ENCODE results near the gene NUDC. TPM values are rescaled to one million over a fixed set of nuclear protein-coding genes. Genes with fewer than 3 reads are reported as not detected.
"Not testable (repeated sequence)": the region's sequence is repeated elsewhere in the genome, so short reads cannot be mapped to it uniquely, and the experiment has no call there.

The NUDC gene
- total and polyA plus RNA-seq, 12 donors = 48.9 to 95.9 (median 62.8) TPM

DNA sequence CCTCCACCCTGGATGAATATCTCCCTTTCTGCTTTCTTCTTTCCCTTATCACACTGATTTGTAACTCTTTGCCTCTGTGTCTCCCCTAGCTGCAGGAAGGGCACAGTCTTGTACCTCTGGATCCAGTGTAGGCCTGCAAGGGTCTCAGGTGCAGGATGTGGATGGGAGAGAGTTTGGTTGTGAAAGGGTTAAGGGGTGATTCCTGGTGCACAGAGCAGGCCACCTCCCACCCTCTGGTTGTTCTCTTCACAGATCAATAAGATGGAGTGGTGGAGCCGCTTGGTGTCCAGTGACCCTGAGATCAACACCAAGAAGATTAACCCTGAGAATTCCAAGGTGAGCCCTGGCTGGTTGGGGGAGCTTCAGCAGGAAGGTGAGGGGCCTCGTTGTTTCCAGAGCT is 23.6 kb downstream of the NUDC start:
- TF ChIP-seq, protein P1, sequence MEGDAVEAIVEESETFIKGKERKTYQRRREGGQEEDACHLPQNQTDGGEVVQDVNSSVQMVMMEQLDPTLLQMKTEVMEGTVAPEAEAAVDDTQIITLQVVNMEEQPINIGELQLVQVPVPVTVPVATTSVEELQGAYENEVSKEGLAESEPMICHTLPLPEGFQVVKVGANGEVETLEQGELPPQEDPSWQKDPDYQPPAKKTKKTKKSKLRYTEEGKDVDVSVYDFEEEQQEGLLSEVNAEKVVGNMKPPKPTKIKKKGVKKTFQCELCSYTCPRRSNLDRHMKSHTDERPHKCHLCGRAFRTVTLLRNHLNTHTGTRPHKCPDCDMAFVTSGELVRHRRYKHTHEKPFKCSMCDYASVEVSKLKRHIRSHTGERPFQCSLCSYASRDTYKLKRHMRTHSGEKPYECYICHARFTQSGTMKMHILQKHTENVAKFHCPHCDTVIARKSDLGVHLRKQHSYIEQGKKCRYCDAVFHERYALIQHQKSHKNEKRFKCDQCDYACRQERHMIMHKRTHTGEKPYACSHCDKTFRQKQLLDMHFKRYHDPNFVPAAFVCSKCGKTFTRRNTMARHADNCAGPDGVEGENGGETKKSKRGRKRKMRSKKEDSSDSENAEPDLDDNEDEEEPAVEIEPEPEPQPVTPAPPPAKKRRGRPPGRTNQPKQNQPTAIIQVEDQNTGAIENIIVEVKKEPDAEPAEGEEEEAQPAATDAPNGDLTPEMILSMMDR (IDR thresholded peaks at IDR 0.05) = no peak
- no peaks in the 10 kb centered on the region for H3K27me3 ChIP-seq
- intact Hi-C loops (cut with DNase I) = no loop called here
- H3K9me3 ChIP-seq = no peaks in the 10 kb centered on the region
- 75 to 83% methylated on average over 2 of the region's 2 CpGs for WGBS, 2 donors
- peaks cover 0 to 54% (median 23%) of the 10 kb centered on the region in 9 donors for H3K4me1 ChIP-seq
- ATAC-seq (no peak), DNase-seq (no peak)
- peaks cover 0 to 71% (median 40%) of the 10 kb centered on the region in 9 donors for H3K36me3 ChIP-seq
- no peak overlapping the region for H3K4me3 ChIP-seq
- H3K27ac ChIP-seq = peak overlapping the region in 7 of 10 donors; percentile 47 to 81 (median 68)

GRCh38 chr1:26945728-26946127 is 24.2 kb downstream of the NUDC start:
- TF ChIP-seq, protein P1 (IDR thresholded peaks at IDR 0.05) = no peak
- 64 to 81% methylated on average over 8 of the region's 8 CpGs for WGBS, 2 donors
- intact Hi-C loops (cut with DNase I) = loop anchor here in 1 of 10 donors (2.0 kb wide), 1 partner anchor 21 kb away; no protein-coding TSS in a partner anchor
- DNase-seq = peak; percentile 21 to 29
- Histone ChIP-seq H3K4me3 (no peak overlapping the region), H3K27ac (peak overlapping the region in 7 of 10 donors; percentile 47 to 81 (median 68)), H3K27me3 (no peaks in the 10 kb centered on the region), H3K9me3 (no peaks in the 10 kb centered on the region), H3K4me1 (peaks cover 0 to 50% (median 21%) of the 10 kb centered on the region in 9 donors), H3K36me3 (peaks cover 0 to 69% (median 40%) of the 10 kb centered on the region in 9 donors)
- peak; percentile 38 to 66 (median 50) for ATAC-seq

GRCh38 chr1:26946270-26946669 is 24.7 kb downstream of the NUDC start:
- H3K4me3 ChIP-seq = no peak overlapping the region
- 60 to 67% methylated on average over 4 of the region's 4 CpGs for WGBS, 2 donors
- peaks cover 0 to 45% (median 18%) of the 10 kb centered on the region in 9 donors for H3K4me1 ChIP-seq
- intact Hi-C loops (cut with DNase I) = loop anchor here in 1 of 10 donors (2.0 kb wide), 1 partner anchor 21 kb away; no protein-coding TSS in a partner anchor
- peaks cover 0 to 66% (median 40%) of the 10 kb centered on the region in 9 donors for H3K36me3 ChIP-seq
- no peaks in the 10 kb centered on the region for H3K27me3 ChIP-seq
- DNase-seq = peak in 1 of 2 donors; percentile 26
- H3K27ac ChIP-seq = peak overlapping the region in 7 of 10 donors; percentile 47 to 81 (median 68)
- peak in 7 of 8 donors; percentile 15 to 45 (median 36) for ATAC-seq
- H3K9me3 ChIP-seq = no peaks in the 10 kb centered on the region
- TF ChIP-seq, protein P1 (IDR thresholded peaks at IDR 0.05) = no peak

GRCh38 chr1:26948725-26949057 is 27.1 kb downstream of the NUDC start:
- H3K27me3 ChIP-seq; DNase-seq; intact Hi-C loops (cut with DNase I); H3K4me3 ChIP-seq; ATAC-seq; H3K9me3 ChIP-seq: not testable (repeated sequence)
- peaks cover 0 to 42% (median 20%) of the 10 kb centered on the region in 9 donors for H3K36me3 ChIP-seq
- H3K27ac ChIP-seq = peak overlapping the region in 6 of 10 donors; percentile 6 to 54 (median 42)
- H3K4me1 ChIP-seq = peaks cover 0 to 35% (median 12%) of the 10 kb centered on the region in 9 donors
- 93 to 95% methylated on average over 16 of the region's 16 CpGs for WGBS, 2 donors

- Histone ChIP-seq H3K27me3 (no peaks in the 10 kb centered on the region), H3K27ac (peak overlapping the region in 9 of 10 donors; percentile 5 to 54 (median 41)), H3K9me3 (no peaks in the 10 kb centered on the region), H3K36me3 (peaks cover 0 to 35% (median 18%) of the 10 kb centered on the region in 9 donors), H3K4me3 (no peak overlapping the region), H3K4me1 (peaks cover 0 to 35% (median 12%) of the 10 kb centered on the region in 9 donors)
- intact Hi-C loops (cut with DNase I) = no loop called here
- DNase-seq (peak in 1 of 2 donors; percentile 30), ATAC-seq (peak; percentile 15 to 67 (median 40))
- TF ChIP-seq, protein P1 (IDR thresholded peaks at IDR 0.05) = no peak
- 43 to 44% methylated on average over 1 of the region's 1 CpG for WGBS, 2 donors
Measured at GRCh38 chr1:26949266-26949925, 27.9 kb downstream of the NUDC start.
